OCI-LY7 (cell line): ENCODE data around the gene GPR34. TPM values are rescaled to one million over a fixed set of nuclear protein-coding genes. Genes with fewer than 3 reads are reported as not detected.

ENCODE experiments used
- BruUV-seq: library from RNA; stranded (reverse); fragments of 400-500 nt; replicated peaks from 2 replicates; lab custom pipeline; 2021; lab: Mats Ljungman, UMichigan
- CTCF ChIA-PET: fragments of 300-600 bp; sonication (Branson Sonifier 250); formaldehyde crosslinking; loops from one replicate; lab custom pipeline; 2022; ENCODE audit warnings: antibody characterized with exemption; ENCODE audit not compliant: unreplicated experiment; lab: Charles Lee
- POLR2A ChIA-PET: fragments of 300-600 bp; sonication (Branson Sonifier 250); formaldehyde crosslinking; loops from one replicate; lab custom pipeline; 2022; ENCODE audit warnings: antibody characterized with exemption; lab: Charles Lee
- DNase-seq: peaks from one replicate; pipeline ENCODE4 v3.0.0-alpha.2; 2015; ENCODE audit warnings: low spot score
- H2AFZ ChIP-seq: fragments of 200-600 bp; sonication (generic), shearing (Covaris generic); 2 replicates; pipeline ENCODE4 v1.6.1; 2014; ENCODE audit warnings: mild to moderate bottlenecking, antibody characterized with exemption, low read length, moderate library complexity
- H3K27ac ChIP-seq: fragments of 200-600 bp; sonication (generic); 2 replicates; pipeline ENCODE4 v1.5.1; 2014; ENCODE audit warnings: mixed run types, low read depth, mild to moderate bottlenecking, moderate library complexity, low read length, inconsistent platforms; ENCODE audit not compliant: poor library complexity, severe bottlenecking
- H3K36me3 ChIP-seq: fragments of 200-600 bp; sonication (generic); 2 replicates; pipeline ENCODE4 v1.6.1; 2014; ENCODE audit warnings: mild to moderate bottlenecking, antibody characterized with exemption, low read length, moderate library complexity, mixed read lengths; ENCODE audit not compliant: insufficient read depth
- H3K4me1 ChIP-seq: fragments of 200-600 bp; sonication (generic); 2 replicates; pipeline ENCODE4 v1.5.1; 2014; ENCODE audit warnings: mild to moderate bottlenecking, low read length; ENCODE audit not compliant: insufficient read depth, poor library complexity, severe bottlenecking
- H3K4me2 ChIP-seq: fragments of 200-600 bp; sonication (generic); 2 replicates; pipeline ENCODE4 v1.6.1; 2014; ENCODE audit warnings: mild to moderate bottlenecking, low read length
- H3K4me3 ChIP-seq: fragments of 200-600 bp; sonication (generic); 2 replicates; pipeline ENCODE4 v1.5.1; 2014; ENCODE audit warnings: mild to moderate bottlenecking, low read depth, low read length; ENCODE audit not compliant: poor library complexity, severe bottlenecking
- H3K79me2 ChIP-seq: fragments of 200-600 bp; sonication (generic); 2 replicates; pipeline ENCODE4 v1.6.1; 2016; ENCODE audit warnings: low read depth, mild to moderate bottlenecking, low read length, moderate library complexity, mixed read lengths; ENCODE audit not compliant: insufficient read depth
- H3K9me2 ChIP-seq: fragments of 200-600 bp; sonication (generic); 2 replicates; pipeline ENCODE4 v1.6.1; 2016; ENCODE audit warnings: mild to moderate bottlenecking, low read length, mixed read lengths; ENCODE audit not compliant: insufficient read depth
- H3K9me3 ChIP-seq: fragments of 200-600 bp; sonication (generic); 2 replicates; pipeline ENCODE4 v1.6.1; 2014; ENCODE audit warnings: mild to moderate bottlenecking, mixed run types, low read length, mixed read lengths
- H4K20me1 ChIP-seq: fragments of 200-600 bp; sonication (generic); 2 replicates; pipeline ENCODE4 v1.6.1; 2014; ENCODE audit warnings: mild to moderate bottlenecking, antibody characterized with exemption, low read length, moderate library complexity, mixed read lengths; ENCODE audit not compliant: insufficient read depth
- CTCF ChIP-seq: fragments of 200-600 bp; sonication (generic); conservative IDR thresholded peaks from 2 replicates; pipeline ENCODE4 v1.5.1; 2014; ENCODE audit warnings: mild to moderate bottlenecking, antibody characterized with exemption, low read length, moderate library complexity, mixed read lengths
- EZH2phosphoT487 ChIP-seq: fragments of 200-600 bp; sonication (generic); IDR thresholded peaks from 2 replicates; pipeline ENCODE4 v1.6.1; 2018; ENCODE audit warnings: low read depth, borderline replicate concordance, mild to moderate bottlenecking, mixed run types, antibody characterized with exemption, low read length, moderate library complexity, mixed read lengths
- intact Hi-C: fragments of 100-400 bp; cut with micrococcal nuclease; formaldehyde crosslinking; loops from one replicate; pipeline ENCODE4 v1.10.0; 2022; ENCODE audit not compliant: unreplicated experiment
- total RNA-seq, 2 experiments: library from RNA; depleted of rRNA in 1 of 2; stranded (reverse); fragments of >200 nt in 1 of 2; shearing (Covaris generic) in 1 of 2; gene quantifications; 2 replicates each; pipeline ENCODE4 v1.2.3, GENCODE V29; 2014 to 2022

Gene GPR34
- total RNA-seq, 2 experiments from 2014 or later = not detected

- Histone ChIP-seq H3K4me2 (no peak overlapping the region), H3K79me2 (0 out of 2 replicates have a peak, but pooled peaks cover 3% of the 10 kb centered on the region), H3K4me1 (peaks cover 20% of the 10 kb centered on the region), H3K27ac (no peak overlapping the region), H3K36me3 (no peaks in the 10 kb centered on the region), H2AFZ (no peak overlapping the region), H3K9me2 (no peaks in the 10 kb centered on the region), H3K9me3 (no peaks in the 10 kb centered on the region), H3K4me3 (no peak overlapping the region), H4K20me1 (no peaks in the 10 kb centered on the region)
- ChIA-PET CTCF (no interaction called here), POLR2A (interaction anchor here (0.7 kb wide), 1 partner anchor 9 kb away, joined by 3 read pairs; no protein-coding TSS in a partner anchor)
- intact Hi-C loops = no loop called here
- no peak for DNase-seq
- no TSS peak for BruUV-seq
- TF ChIP-seq EZH2phosphoT487 (no peak), CTCF (no peak)
Observed at GRCh38 chrX:41711021-41711667, 22.4 kb downstream of the GPR34 start.

- H4K20me1 ChIP-seq = no peaks in the 10 kb centered on the region
- intact Hi-C loops = no loop called here
- TF ChIP-seq CTCF = no peak
- TF ChIP-seq EZH2phosphoT487 = no peak
- no peak overlapping the region for H3K4me3 ChIP-seq
- no peaks in the 10 kb centered on the region; the same call in 1 of the 2 replicates for H3K9me3 ChIP-seq
- CTCF ChIA-PET = no interaction called here
- H3K4me1 ChIP-seq = peaks cover 9% of the 10 kb centered on the region
- no TSS peak for BruUV-seq
- H3K27ac ChIP-seq = no peak overlapping the region
- H3K36me3 ChIP-seq = peaks cover 34% of the 10 kb centered on the region
- DNase-seq = no peak
- H2AFZ ChIP-seq = no peak overlapping the region
- H3K4me2 ChIP-seq = no peak overlapping the region
- H3K9me2 ChIP-seq = no peaks in the 10 kb centered on the region
- POLR2A ChIA-PET = no interaction called here
- no peaks in the 10 kb centered on the region for H3K79me2 ChIP-seq
Observed at GRCh38 chrX:41716222-41716621, 27.4 kb downstream of the GPR34 start.

- H3K9me2 ChIP-seq = no peaks in the 10 kb centered on the region
- H3K4me1 ChIP-seq = peaks cover 16% of the 10 kb centered on the region
- H3K4me2 ChIP-seq = no peak overlapping the region
- BruUV-seq = no TSS peak
- ChIA-PET POLR2A (no interaction called here), CTCF (no interaction called here)
- no peaks in the 10 kb centered on the region for H3K79me2 ChIP-seq
- no peaks in the 10 kb centered on the region for H4K20me1 ChIP-seq
- H3K36me3 ChIP-seq = peaks cover 41% of the 10 kb centered on the region
- H3K27ac ChIP-seq = no peak overlapping the region
- intact Hi-C loops = no loop called here
- TF ChIP-seq EZH2phosphoT487 = no peak
- no peak for TF ChIP-seq CTCF
- H2AFZ ChIP-seq = no peak overlapping the region
- peaks cover 6% of the 10 kb centered on the region; the same call in 1 of the 2 replicates for H3K9me3 ChIP-seq
- no peak overlapping the region for H3K4me3 ChIP-seq
- no peak for DNase-seq
Observed at GRCh38 chrX:41716767-41717473, 28.1 kb downstream of the GPR34 start.
